Jurkat, Clone E6-1 (cell line): ENCODE data around the gene COA1.
"Not testable (repeated sequence)": the region's sequence is repeated elsewhere in the genome, so short reads cannot be mapped to it uniquely, and the experiment has no call there.

Source experiments
- DNase-seq: peaks from one replicate; pipeline ENCODE4 v3.0.0-alpha.2; 2011; ENCODE audit warnings: low read depth, low spot score
- H3K4me3 ChIP-seq: 2 replicates; pipeline ENCODE4 v1.5.1; 2011; ENCODE audit warnings: mild to moderate bottlenecking, low read length, control low read depth, moderate library complexity

The COA1 gene

GRCh38 chr7:43735403-43735801, 6.1 kb upstream of the COA1 start:
- H3K4me3 ChIP-seq = no peak overlapping the region

GRCh38 chr7:43734575-43735332, 5.4 kb upstream of the COA1 start:
- DNase-seq = not testable (repeated sequence)

More at GRCh38 chr7:43735403-43735801, 6.1 kb upstream of the COA1 start:
- DNase-seq = no peak

GRCh38 chr7:43731494-43731893, 2.2 kb upstream of the COA1 start:
- not testable (repeated sequence) for H3K4me3 ChIP-seq, DNase-seq

More at GRCh38 chr7:43734575-43735332, 5.4 kb upstream of the COA1 start:
- not testable (repeated sequence) for H3K4me3 ChIP-seq

GRCh38 chr7:43729924-43730248, 563 bp upstream of the COA1 start:
- no peak for DNase-seq

GRCh38 chr7:43727494-43727893, 1.8 kb downstream of the COA1 start:
- no peak overlapping the region for H3K4me3 ChIP-seq

More at GRCh38 chr7:43729924-43730248, 563 bp upstream of the COA1 start:
- H3K4me3 ChIP-seq = peak overlapping the region; percentile 96

GRCh38 chr7:43727003-43727402, 2.3 kb downstream of the COA1 start:
- H3K4me3 ChIP-seq = no peak overlapping the region
- DNase-seq = no peak

More at GRCh38 chr7:43727494-43727893, 1.8 kb downstream of the COA1 start:
- no peak for DNase-seq

- DNase-seq = no peak
- no peak overlapping the region for H3K4me3 ChIP-seq
Measured at GRCh38 chr7:43726466-43726865, 2.9 kb downstream of the COA1 start.

- no peak overlapping the region for H3K4me3 ChIP-seq
- no peak for DNase-seq
Measured at GRCh38 chr7:43725251-43725650, 4.1 kb downstream of the COA1 start.

- no peak for DNase-seq
Measured at GRCh38 chr7:43723007-43723341, 6.3 kb downstream of the COA1 start.

GRCh38 chr7:43721193-43721806, 8.0 kb downstream of the COA1 start:
- peak; percentile 37 for DNase-seq
- H3K4me3 ChIP-seq = no peak overlapping the region

More at GRCh38 chr7:43723007-43723341, 6.3 kb downstream of the COA1 start:
- no peak overlapping the region for H3K4me3 ChIP-seq

GRCh38 chr7:43716598-43716997, 12.7 kb downstream of the COA1 start:
- DNase-seq = peak; percentile 8
- no peak overlapping the region for H3K4me3 ChIP-seq

GRCh38 chr7:43715966-43716365, 13.4 kb downstream of the COA1 start:
- DNase-seq, H3K4me3 ChIP-seq: not testable (repeated sequence)

- no peak overlapping the region for H3K4me3 ChIP-seq
- no peak for DNase-seq
Measured at GRCh38 chr7:43711503-43711902, 17.8 kb downstream of the COA1 start.

GRCh38 chr7:43708055-43708454, 21.3 kb downstream of the COA1 start:
- H3K4me3 ChIP-seq, DNase-seq: not testable (repeated sequence)

GRCh38 chr7:43703573-43703972, 25.8 kb downstream of the COA1 start:
- no peak overlapping the region for H3K4me3 ChIP-seq
- no peak for DNase-seq

GRCh38 chr7:43702974-43703373, 26.3 kb downstream of the COA1 start:
- DNase-seq = no peak
- H3K4me3 ChIP-seq = no peak overlapping the region

GRCh38 chr7:43701929-43702328, 27.4 kb downstream of the COA1 start:
- no peak overlapping the region for H3K4me3 ChIP-seq
- DNase-seq = no peak

- DNase-seq = no peak
Measured at GRCh38 chr7:43701500-43701854, 27.8 kb downstream of the COA1 start.

GRCh38 chr7:43700646-43701499, 28.4 kb downstream of the COA1 start:
- no peak overlapping the region for H3K4me3 ChIP-seq
- DNase-seq = no peak

More at GRCh38 chr7:43701500-43701854, 27.8 kb downstream of the COA1 start:
- H3K4me3 ChIP-seq = no peak overlapping the region

GRCh38 chr7:43700059-43700501, 29.2 kb downstream of the COA1 start:
- no peak overlapping the region for H3K4me3 ChIP-seq
- DNase-seq = peak; percentile 48
